WTC11 (cell line): ENCODE measurements around the gene BRINP1.

Source experiments
- NR1H2 ChIP-seq: sonication (generic); formaldehyde crosslinking; IDR thresholded peaks from 2 replicates; pipeline ENCODE4 v1.9.0; 2021; ENCODE audit warnings: mild to moderate bottlenecking, moderate library complexity, missing genetic modification reagents
- TF ChIP-seq, protein P1 (sequence below): sonication (generic); formaldehyde crosslinking; IDR thresholded peaks from 2 replicates; pipeline ENCODE4 v1.8.1; 2022; ENCODE audit warnings: low read depth, missing genetic modification reagents, borderline replicate concordance

- TF ChIP-seq NR1H2 (CRISPR knock-in tag) = no peak
- TF ChIP-seq, protein P1, sequence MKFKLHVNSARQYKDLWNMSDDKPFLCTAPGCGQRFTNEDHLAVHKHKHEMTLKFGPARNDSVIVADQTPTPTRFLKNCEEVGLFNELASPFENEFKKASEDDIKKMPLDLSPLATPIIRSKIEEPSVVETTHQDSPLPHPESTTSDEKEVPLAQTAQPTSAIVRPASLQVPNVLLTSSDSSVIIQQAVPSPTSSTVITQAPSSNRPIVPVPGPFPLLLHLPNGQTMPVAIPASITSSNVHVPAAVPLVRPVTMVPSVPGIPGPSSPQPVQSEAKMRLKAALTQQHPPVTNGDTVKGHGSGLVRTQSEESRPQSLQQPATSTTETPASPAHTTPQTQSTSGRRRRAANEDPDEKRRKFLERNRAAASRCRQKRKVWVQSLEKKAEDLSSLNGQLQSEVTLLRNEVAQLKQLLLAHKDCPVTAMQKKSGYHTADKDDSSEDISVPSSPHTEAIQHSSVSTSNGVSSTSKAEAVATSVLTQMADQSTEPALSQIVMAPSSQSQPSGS (CRISPR knock-in tag) = no peak
Measured at GRCh38 chr9:119137479-119137878, 231.8 kb downstream of the BRINP1 start.
